Ovary (tissue), 3 donors: ENCODE results near the gene CEACAM4.

Experiments
- EP300 ChIP-seq: sonication (generic); formaldehyde crosslinking; IDR thresholded peaks from one replicate; pipeline ENCODE4 v1.6.1; 2017; ENCODE audit warnings: antibody characterized with exemption
- POLR2A ChIP-seq: fragments of 450-650 bp; IDR thresholded peaks from one replicate; pipeline ENCODE4 v1.6.1; 2017; ENCODE audit warnings: antibody characterized with exemption, mild to moderate bottlenecking, moderate library complexity
- TF ChIP-seq, protein P1 (sequence below), 3 donors: fragments of 450-650 bp in 2 of 3; fragments of 200-600 bp in 1 of 3; IDR thresholded peaks; one replicate each; pipeline versions ENCODE4 v1.5.1 to v1.8.0; 2016 to 2022; ENCODE audit warnings: antibody characterized with exemption in 3 of 3, mild to moderate bottlenecking in 1 of 3
- donor health status: DM: no; HTN: no; CAD: no.

DNA sequence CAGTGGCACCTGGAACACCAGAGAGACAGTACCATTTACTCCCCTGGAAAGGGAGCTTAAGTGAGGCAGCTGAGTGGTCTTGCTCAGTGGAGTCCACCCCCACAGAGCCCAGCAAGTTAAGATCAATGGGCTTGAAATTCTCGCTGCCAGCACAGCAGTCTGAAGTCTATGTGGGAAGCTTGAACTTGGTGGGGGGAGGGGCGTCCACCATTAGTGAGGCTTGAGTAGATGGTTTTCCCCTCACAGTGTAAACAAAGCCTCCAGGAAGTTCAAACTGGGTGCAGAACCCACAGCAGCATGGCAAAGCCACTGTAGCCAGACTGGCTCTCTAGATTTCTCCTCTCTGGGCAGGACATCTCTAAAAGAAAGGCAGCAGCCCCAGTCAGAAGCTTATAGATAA is 30.3 kb upstream of the CEACAM4 start:
- TF ChIP-seq EP300, result no peak
- TF ChIP-seq, protein P1, sequence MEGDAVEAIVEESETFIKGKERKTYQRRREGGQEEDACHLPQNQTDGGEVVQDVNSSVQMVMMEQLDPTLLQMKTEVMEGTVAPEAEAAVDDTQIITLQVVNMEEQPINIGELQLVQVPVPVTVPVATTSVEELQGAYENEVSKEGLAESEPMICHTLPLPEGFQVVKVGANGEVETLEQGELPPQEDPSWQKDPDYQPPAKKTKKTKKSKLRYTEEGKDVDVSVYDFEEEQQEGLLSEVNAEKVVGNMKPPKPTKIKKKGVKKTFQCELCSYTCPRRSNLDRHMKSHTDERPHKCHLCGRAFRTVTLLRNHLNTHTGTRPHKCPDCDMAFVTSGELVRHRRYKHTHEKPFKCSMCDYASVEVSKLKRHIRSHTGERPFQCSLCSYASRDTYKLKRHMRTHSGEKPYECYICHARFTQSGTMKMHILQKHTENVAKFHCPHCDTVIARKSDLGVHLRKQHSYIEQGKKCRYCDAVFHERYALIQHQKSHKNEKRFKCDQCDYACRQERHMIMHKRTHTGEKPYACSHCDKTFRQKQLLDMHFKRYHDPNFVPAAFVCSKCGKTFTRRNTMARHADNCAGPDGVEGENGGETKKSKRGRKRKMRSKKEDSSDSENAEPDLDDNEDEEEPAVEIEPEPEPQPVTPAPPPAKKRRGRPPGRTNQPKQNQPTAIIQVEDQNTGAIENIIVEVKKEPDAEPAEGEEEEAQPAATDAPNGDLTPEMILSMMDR (IDR thresholded peaks at IDR 0.05), result no peak
- no peak for TF ChIP-seq POLR2A
